Chondrocyte (in vitro differentiated cells): Measurements from ENCODE around the gene SVOPL. TPM values are rescaled to one million over a fixed set of nuclear protein-coding genes. Genes with fewer than 3 reads are reported as not detected.

Experiments
- DNase-seq: peaks from one replicate; pipeline ENCODE4 v3.0.0; 2021; ENCODE audit warnings: mixed read lengths, low spot score
- H3K27ac Mint-ChIP-seq: one replicate; pipeline ENCODE4 v1.8.0; 2021; ENCODE audit warnings: mild to moderate bottlenecking, moderate library complexity, mixed read lengths; ENCODE audit not compliant: unreplicated experiment
- H3K27me3 Mint-ChIP-seq: 2 replicates; pipeline ENCODE4 v1.8.0; 2021; ENCODE audit warnings: low read depth, mixed read lengths
- H3K36me3 Mint-ChIP-seq: 2 replicates; pipeline ENCODE4 v1.8.0; 2021; ENCODE audit warnings: low read depth, mixed read lengths
- H3K4me1 Mint-ChIP-seq: 2 replicates; pipeline ENCODE4 v1.8.0; 2021; ENCODE audit warnings: low read depth, mild to moderate bottlenecking, mixed read lengths
- H3K4me3 Mint-ChIP-seq: one replicate; pipeline ENCODE4 v1.8.0; 2021; ENCODE audit warnings: mild to moderate bottlenecking, moderate library complexity, mixed read lengths; ENCODE audit not compliant: unreplicated experiment
- H3K9me3 Mint-ChIP-seq: 2 replicates; pipeline ENCODE4 v1.8.0; 2021; ENCODE audit warnings: low read depth, mixed read lengths
- CTCF ChIP-seq: fragments of 200-600 bp; sonication (generic); IDR thresholded peaks from 2 replicates; pipeline ENCODE4 v1.5.0; 2021; ENCODE audit warnings: antibody characterized with exemption, mild to moderate bottlenecking, moderate library complexity
- total RNA-seq: library from RNA; stranded (reverse); gene quantifications from 3 replicates; pipeline ENCODE4 v1.2.1, GENCODE V29; 2021

Gene SVOPL
- total RNA-seq, 1 donor from 2014 or later: not detected

- peak overlapping the region; percentile 8 for H3K27ac Mint-ChIP-seq
- no peak for DNase-seq
- peaks cover 41% of the 10 kb centered on the region for H3K36me3 Mint-ChIP-seq
- H3K4me1 Mint-ChIP-seq: peaks cover 8% of the 10 kb centered on the region
- no peaks in the 10 kb centered on the region for H3K9me3 Mint-ChIP-seq
- H3K27me3 Mint-ChIP-seq: no peaks in the 10 kb centered on the region
- H3K4me3 Mint-ChIP-seq: no peak overlapping the region
- TF ChIP-seq CTCF: no peak
Measured at GRCh38 chr7:138550337-138550736, 150.8 kb downstream of the SVOPL start.

- no peak overlapping the region for H3K4me3 Mint-ChIP-seq
- H3K27me3 Mint-ChIP-seq: no peaks in the 10 kb centered on the region
- peaks cover 38% of the 10 kb centered on the region for H3K36me3 Mint-ChIP-seq
- H3K9me3 Mint-ChIP-seq: no peaks in the 10 kb centered on the region
- peaks cover 8% of the 10 kb centered on the region for H3K4me1 Mint-ChIP-seq
- no peak overlapping the region for H3K27ac Mint-ChIP-seq
- DNase-seq: no peak
- no peak for TF ChIP-seq CTCF
Measured at GRCh38 chr7:138549082-138549481, 152.1 kb downstream of the SVOPL start.

GRCh38 chr7:138546829-138547228, 154.3 kb downstream of the SVOPL start:
- peaks cover 34% of the 10 kb centered on the region for H3K36me3 Mint-ChIP-seq

GRCh38 chr7:138546064-138546619, 155.0 kb downstream of the SVOPL start:
- Mint-ChIP-seq H3K9me3 (no peaks in the 10 kb centered on the region), H3K4me3 (no peak overlapping the region), H3K27me3 (no peaks in the 10 kb centered on the region), H3K27ac (peak overlapping the region; percentile 1), H3K4me1 (peaks cover 8% of the 10 kb centered on the region), H3K36me3 (peaks cover 37% of the 10 kb centered on the region)
- no peak for DNase-seq
- no peak for TF ChIP-seq CTCF

More at GRCh38 chr7:138546829-138547228, 154.3 kb downstream of the SVOPL start:
- H3K9me3 Mint-ChIP-seq: no peaks in the 10 kb centered on the region
- H3K4me3 Mint-ChIP-seq: no peak overlapping the region
- DNase-seq: no peak
- peaks cover 8% of the 10 kb centered on the region for H3K4me1 Mint-ChIP-seq
- H3K27me3 Mint-ChIP-seq: no peaks in the 10 kb centered on the region
- H3K27ac Mint-ChIP-seq: no peak overlapping the region
- no peak for TF ChIP-seq CTCF

GRCh38 chr7:138545123-138545522, 156.0 kb downstream of the SVOPL start:
- Mint-ChIP-seq H3K9me3 (no peaks in the 10 kb centered on the region), H3K27ac (no peak overlapping the region), H3K4me1 (peaks cover 8% of the 10 kb centered on the region), H3K4me3 (no peak overlapping the region), H3K36me3 (peaks cover 36% of the 10 kb centered on the region), H3K27me3 (no peaks in the 10 kb centered on the region)
- DNase-seq: no peak
- TF ChIP-seq CTCF: no peak

Other genes with a start within 250 kb of the SVOPL start
- gene TRIM24, start 241.1 kb downstream of the SVOPL start, total RNA-seq: 24.1 to 31.6 TPM (median 31.1 TPM) in 3 replicates
- not detected in 3 replicates for gene TMEM213, start 96.6 kb upstream of the SVOPL start, total RNA-seq
- 0.35 to 0.70 TPM (median 0.51 TPM) in 3 replicates for gene ATP6V0A4, start 96.8 kb upstream of the SVOPL start, total RNA-seq